HEK293 (cell line): ENCODE measurements around the gene GEMIN7.

ENCODE experiments used
- GFI1B ChIP-seq: fragments of 450-650 bp; formaldehyde crosslinking; IDR thresholded peaks from 2 replicates; pipeline ENCODE4 v1.5.1; 2016; ENCODE audit warnings: missing biosample characterization, missing genetic modification characterization
- GLIS2 ChIP-seq: fragments of 450-650 bp; formaldehyde crosslinking; IDR thresholded peaks from 2 replicates; pipeline ENCODE4 v1.5.1; 2016; ENCODE audit warnings: missing biosample characterization, missing genetic modification characterization
- MEIS1 ChIP-seq: sonication (generic); formaldehyde crosslinking; IDR thresholded peaks from 2 replicates; pipeline ENCODE4 v1.8.1; 2022; ENCODE audit warnings: missing genetic modification reagents, mild to moderate bottlenecking, borderline replicate concordance
- MZF1 ChIP-seq: fragments of 450-650 bp; formaldehyde crosslinking; IDR thresholded peaks from 2 replicates; pipeline ENCODE4 v1.5.1; 2017; ENCODE audit warnings: missing biosample characterization, missing genetic modification characterization, borderline replicate concordance
- SP3 ChIP-seq: fragments of 450-650 bp; formaldehyde crosslinking; IDR thresholded peaks from 2 replicates; pipeline ENCODE4 v1.5.1; 2016; ENCODE audit warnings: missing biosample characterization, missing genetic modification characterization
- TRIM28 ChIP-seq: IDR thresholded peaks from 2 replicates; pipeline ENCODE4 v1.6.1; 2011; ENCODE audit warnings: low read length, control low read depth, borderline replicate concordance
- ZFP3 ChIP-seq: fragments of 450-650 bp; formaldehyde crosslinking; IDR thresholded peaks from 2 replicates; pipeline ENCODE4 v1.5.1; 2016; ENCODE audit warnings: low read depth, missing biosample characterization, missing genetic modification characterization
- ZFP69B ChIP-seq: fragments of 450-650 bp; formaldehyde crosslinking; IDR thresholded peaks from 2 replicates; pipeline ENCODE4 v1.5.1; 2016; ENCODE audit warnings: missing biosample characterization, missing genetic modification characterization
- ZIC2 ChIP-seq: fragments of 450-650 bp; formaldehyde crosslinking; IDR thresholded peaks from 2 replicates; pipeline ENCODE4 v1.5.1; 2016; ENCODE audit warnings: missing biosample characterization, missing genetic modification characterization
- ZNF16 ChIP-seq: fragments of 450-650 bp; formaldehyde crosslinking; IDR thresholded peaks from 2 replicates; pipeline ENCODE4 v1.5.1; 2016; ENCODE audit warnings: low read depth, missing biosample characterization, missing genetic modification characterization
- ZNF19 ChIP-seq: fragments of 450-650 bp; formaldehyde crosslinking; IDR thresholded peaks from 2 replicates; pipeline ENCODE4; 2016; ENCODE audit warnings: missing biosample characterization, missing genetic modification characterization, low read depth
- ZNF335 ChIP-seq: fragments of 450-650 bp; formaldehyde crosslinking; conservative IDR thresholded peaks from 2 replicates; pipeline ENCODE4 v1.5.1; 2016; ENCODE audit warnings: missing biosample characterization, missing genetic modification characterization
- ZNF354C ChIP-seq: fragments of 450-650 bp; formaldehyde crosslinking; IDR thresholded peaks from 2 replicates; pipeline ENCODE4 v1.5.1; 2016; ENCODE audit warnings: missing biosample characterization, missing genetic modification characterization, low read depth, borderline replicate concordance
- ZNF585B ChIP-seq: fragments of 450-650 bp; formaldehyde crosslinking; IDR thresholded peaks from 2 replicates; pipeline ENCODE4 v1.5.1; 2016; ENCODE audit warnings: missing biosample characterization, missing genetic modification characterization
- ZNF596 ChIP-seq: fragments of 450-650 bp; IDR thresholded peaks from 2 replicates; pipeline ENCODE4 v1.5.0; 2018; ENCODE audit warnings: missing biosample characterization, mild to moderate bottlenecking, missing genetic modification characterization, moderate library complexity
- ZNF621 ChIP-seq: fragments of 450-650 bp; formaldehyde crosslinking; IDR thresholded peaks from 2 replicates; pipeline ENCODE4 v1.5.1; 2017; ENCODE audit warnings: missing biosample characterization, missing genetic modification characterization
- ZNF629 ChIP-seq: fragments of 450-650 bp; formaldehyde crosslinking; IDR thresholded peaks from 2 replicates; pipeline ENCODE4 v1.5.1; 2017; ENCODE audit warnings: missing biosample characterization, missing genetic modification characterization
- ZNF654 ChIP-seq: fragments of 450-650 bp; formaldehyde crosslinking; IDR thresholded peaks from 2 replicates; pipeline ENCODE4 v1.5.1; 2016; ENCODE audit warnings: low read depth, missing biosample characterization, missing genetic modification characterization
- ZNF658 ChIP-seq: fragments of 450-650 bp; formaldehyde crosslinking; IDR thresholded peaks from 2 replicates; pipeline ENCODE4; 2016; ENCODE audit warnings: missing biosample characterization, missing genetic modification characterization
- ZNF670 ChIP-seq: fragments of 450-650 bp; formaldehyde crosslinking; IDR thresholded peaks from 2 replicates; pipeline ENCODE4 v1.5.1; 2016; ENCODE audit warnings: missing biosample characterization, missing genetic modification characterization, low read depth
- ZNF785 ChIP-seq: fragments of 450-650 bp; formaldehyde crosslinking; IDR thresholded peaks from 2 replicates; pipeline ENCODE4 v1.5.1; 2016; ENCODE audit warnings: missing biosample characterization, missing genetic modification characterization
- ZSCAN30 ChIP-seq: fragments of 450-650 bp; IDR thresholded peaks from 2 replicates; pipeline ENCODE4 v1.5.1; 2018; ENCODE audit warnings: missing biosample characterization, mild to moderate bottlenecking, missing genetic modification characterization, moderate library complexity
- ZXDB ChIP-seq: fragments of 450-650 bp; formaldehyde crosslinking; IDR thresholded peaks from 2 replicates; pipeline ENCODE4 v1.5.1; 2016; ENCODE audit warnings: missing biosample characterization, missing genetic modification characterization
- TF ChIP-seq, protein P1 (sequence below): fragments of 450-650 bp; IDR thresholded peaks from 2 replicates; pipeline ENCODE4 v1.5.1; 2018; ENCODE audit warnings: missing biosample characterization, missing genetic modification characterization
- TF ChIP-seq, protein P2 (sequence below): fragments of 450-650 bp; formaldehyde crosslinking; IDR thresholded peaks from 2 replicates; pipeline ENCODE4 v1.5.1; 2016; ENCODE audit warnings: missing biosample characterization, missing genetic modification characterization
- TF ChIP-seq, protein P3 (sequence below): fragments of 450-650 bp; formaldehyde crosslinking; IDR thresholded peaks from 2 replicates; pipeline ENCODE4 v1.5.1; 2016; ENCODE audit warnings: missing biosample characterization, missing genetic modification characterization
- TF ChIP-seq, protein P4 (sequence below): fragments of 450-650 bp; formaldehyde crosslinking; IDR thresholded peaks from 2 replicates; pipeline ENCODE4 v1.5.1; 2016; ENCODE audit warnings: missing biosample characterization, missing genetic modification characterization
- TF ChIP-seq, protein P5 (sequence below): fragments of 450-650 bp; formaldehyde crosslinking; IDR thresholded peaks from 2 replicates; pipeline ENCODE4 v1.5.1; 2016; ENCODE audit warnings: missing biosample characterization, missing genetic modification characterization
- TF ChIP-seq, protein P6 (sequence below): fragments of 450-650 bp; formaldehyde crosslinking; IDR thresholded peaks from 2 replicates; pipeline ENCODE4 v1.5.1; 2017; ENCODE audit warnings: missing biosample characterization, missing genetic modification characterization

The GEMIN7 gene

DNA sequence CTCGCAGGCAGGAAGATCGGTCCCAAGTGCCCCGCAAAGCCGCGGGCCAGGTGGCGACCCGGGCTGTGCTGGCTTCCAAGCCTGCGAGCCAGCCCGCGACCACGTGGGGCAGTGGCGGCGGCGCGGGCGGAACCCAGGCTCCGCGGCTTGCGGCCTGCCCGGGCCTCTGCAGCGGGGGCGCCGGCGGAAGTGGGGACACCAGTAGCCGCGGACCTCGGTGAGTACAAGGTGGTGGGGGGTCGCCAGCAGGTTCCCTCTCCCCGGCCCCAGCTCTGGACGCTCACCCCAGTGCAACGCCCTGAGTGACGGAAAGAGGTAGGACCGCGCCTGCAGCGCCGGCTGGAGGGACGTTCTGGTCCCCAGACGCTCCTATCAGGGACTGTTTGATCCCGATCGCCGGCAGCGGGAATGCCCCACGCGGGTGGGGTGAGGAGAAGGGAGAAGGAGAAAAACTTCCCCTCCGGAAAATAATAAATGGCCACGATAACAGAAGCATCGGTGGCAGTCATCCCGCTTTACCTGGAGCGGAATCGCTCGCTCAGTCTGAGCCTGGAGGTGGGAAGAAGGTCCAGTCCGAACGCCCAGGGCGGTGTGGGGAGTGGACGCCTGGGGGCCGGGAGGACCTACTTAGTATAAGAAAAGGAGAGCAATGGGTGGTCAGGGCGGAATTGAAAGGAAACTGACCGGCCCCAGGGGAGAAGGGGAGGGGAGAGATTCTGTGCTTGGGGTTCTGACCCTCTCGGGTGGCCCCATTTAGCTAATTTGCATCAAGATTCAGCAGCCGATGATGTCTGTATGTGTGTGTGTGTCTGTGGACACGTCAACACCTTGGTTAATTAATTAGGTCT lies at the start of gene GEMIN7 (continued):
- TF ChIP-seq, protein P1, sequence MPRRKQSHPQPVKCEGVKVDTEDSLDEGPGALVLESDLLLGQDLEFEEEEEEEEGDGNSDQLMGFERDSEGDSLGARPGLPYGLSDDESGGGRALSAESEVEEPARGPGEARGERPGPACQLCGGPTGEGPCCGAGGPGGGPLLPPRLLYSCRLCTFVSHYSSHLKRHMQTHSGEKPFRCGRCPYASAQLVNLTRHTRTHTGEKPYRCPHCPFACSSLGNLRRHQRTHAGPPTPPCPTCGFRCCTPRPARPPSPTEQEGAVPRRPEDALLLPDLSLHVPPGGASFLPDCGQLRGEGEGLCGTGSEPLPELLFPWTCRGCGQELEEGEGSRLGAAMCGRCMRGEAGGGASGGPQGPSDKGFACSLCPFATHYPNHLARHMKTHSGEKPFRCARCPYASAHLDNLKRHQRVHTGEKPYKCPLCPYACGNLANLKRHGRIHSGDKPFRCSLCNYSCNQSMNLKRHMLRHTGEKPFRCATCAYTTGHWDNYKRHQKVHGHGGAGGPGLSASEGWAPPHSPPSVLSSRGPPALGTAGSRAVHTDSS (tag by site-specific recombination), result peak; percentile 59; the same call in 1 of the 2 replicates
- TF ChIP-seq ZNF596 (tag by site-specific recombination), result peak; percentile 72
- TF ChIP-seq ZXDB (tag by site-specific recombination), result peak; percentile 81
- TF ChIP-seq ZNF354C (tag by site-specific recombination), result no peak
- TF ChIP-seq, protein P2, sequence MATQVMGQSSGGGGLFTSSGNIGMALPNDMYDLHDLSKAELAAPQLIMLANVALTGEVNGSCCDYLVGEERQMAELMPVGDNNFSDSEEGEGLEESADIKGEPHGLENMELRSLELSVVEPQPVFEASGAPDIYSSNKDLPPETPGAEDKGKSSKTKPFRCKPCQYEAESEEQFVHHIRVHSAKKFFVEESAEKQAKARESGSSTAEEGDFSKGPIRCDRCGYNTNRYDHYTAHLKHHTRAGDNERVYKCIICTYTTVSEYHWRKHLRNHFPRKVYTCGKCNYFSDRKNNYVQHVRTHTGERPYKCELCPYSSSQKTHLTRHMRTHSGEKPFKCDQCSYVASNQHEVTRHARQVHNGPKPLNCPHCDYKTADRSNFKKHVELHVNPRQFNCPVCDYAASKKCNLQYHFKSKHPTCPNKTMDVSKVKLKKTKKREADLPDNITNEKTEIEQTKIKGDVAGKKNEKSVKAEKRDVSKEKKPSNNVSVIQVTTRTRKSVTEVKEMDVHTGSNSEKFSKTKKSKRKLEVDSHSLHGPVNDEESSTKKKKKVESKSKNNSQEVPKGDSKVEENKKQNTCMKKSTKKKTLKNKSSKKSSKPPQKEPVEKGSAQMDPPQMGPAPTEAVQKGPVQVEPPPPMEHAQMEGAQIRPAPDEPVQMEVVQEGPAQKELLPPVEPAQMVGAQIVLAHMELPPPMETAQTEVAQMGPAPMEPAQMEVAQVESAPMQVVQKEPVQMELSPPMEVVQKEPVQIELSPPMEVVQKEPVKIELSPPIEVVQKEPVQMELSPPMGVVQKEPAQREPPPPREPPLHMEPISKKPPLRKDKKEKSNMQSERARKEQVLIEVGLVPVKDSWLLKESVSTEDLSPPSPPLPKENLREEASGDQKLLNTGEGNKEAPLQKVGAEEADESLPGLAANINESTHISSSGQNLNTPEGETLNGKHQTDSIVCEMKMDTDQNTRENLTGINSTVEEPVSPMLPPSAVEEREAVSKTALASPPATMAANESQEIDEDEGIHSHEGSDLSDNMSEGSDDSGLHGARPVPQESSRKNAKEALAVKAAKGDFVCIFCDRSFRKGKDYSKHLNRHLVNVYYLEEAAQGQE, result no peak; the same call in 1 of the 2 replicates
- TF ChIP-seq ZSCAN30 (tag by site-specific recombination), result peak; percentile 99
- TF ChIP-seq ZIC2 (tag by site-specific recombination), result no peak
- TF ChIP-seq MZF1, result no peak
- 0 out of 2 replicates have a peak, but pooled peaks have one; percentile 30 for TF ChIP-seq SP3 (tag by site-specific recombination)
- TF ChIP-seq GLIS2, result peak; percentile 85
- TF ChIP-seq ZFP69B (tag by site-specific recombination), result peak; percentile 59
- TF ChIP-seq, protein P3, sequence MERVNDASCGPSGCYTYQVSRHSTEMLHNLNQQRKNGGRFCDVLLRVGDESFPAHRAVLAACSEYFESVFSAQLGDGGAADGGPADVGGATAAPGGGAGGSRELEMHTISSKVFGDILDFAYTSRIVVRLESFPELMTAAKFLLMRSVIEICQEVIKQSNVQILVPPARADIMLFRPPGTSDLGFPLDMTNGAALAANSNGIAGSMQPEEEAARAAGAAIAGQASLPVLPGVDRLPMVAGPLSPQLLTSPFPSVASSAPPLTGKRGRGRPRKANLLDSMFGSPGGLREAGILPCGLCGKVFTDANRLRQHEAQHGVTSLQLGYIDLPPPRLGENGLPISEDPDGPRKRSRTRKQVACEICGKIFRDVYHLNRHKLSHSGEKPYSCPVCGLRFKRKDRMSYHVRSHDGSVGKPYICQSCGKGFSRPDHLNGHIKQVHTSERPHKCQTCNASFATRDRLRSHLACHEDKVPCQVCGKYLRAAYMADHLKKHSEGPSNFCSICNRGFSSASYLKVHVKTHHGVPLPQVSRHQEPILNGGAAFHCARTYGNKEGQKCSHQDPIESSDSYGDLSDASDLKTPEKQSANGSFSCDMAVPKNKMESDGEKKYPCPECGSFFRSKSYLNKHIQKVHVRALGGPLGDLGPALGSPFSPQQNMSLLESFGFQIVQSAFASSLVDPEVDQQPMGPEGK (tag by site-specific recombination), result peak; percentile 84
- TF ChIP-seq, protein P4, sequence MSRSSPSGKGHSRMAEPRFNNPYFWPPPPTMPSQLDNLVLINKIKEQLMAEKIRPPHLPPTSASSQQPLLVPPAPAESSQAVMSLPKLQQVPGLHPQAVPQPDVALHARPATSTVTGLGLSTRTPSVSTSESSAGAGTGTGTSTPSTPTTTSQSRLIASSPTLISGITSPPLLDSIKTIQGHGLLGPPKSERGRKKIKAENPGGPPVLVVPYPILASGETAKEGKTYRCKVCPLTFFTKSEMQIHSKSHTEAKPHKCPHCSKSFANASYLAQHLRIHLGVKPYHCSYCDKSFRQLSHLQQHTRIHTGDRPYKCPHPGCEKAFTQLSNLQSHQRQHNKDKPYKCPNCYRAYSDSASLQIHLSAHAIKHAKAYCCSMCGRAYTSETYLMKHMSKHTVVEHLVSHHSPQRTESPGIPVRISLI (tag by site-specific recombination), result no peak
- TF ChIP-seq, protein P5, sequence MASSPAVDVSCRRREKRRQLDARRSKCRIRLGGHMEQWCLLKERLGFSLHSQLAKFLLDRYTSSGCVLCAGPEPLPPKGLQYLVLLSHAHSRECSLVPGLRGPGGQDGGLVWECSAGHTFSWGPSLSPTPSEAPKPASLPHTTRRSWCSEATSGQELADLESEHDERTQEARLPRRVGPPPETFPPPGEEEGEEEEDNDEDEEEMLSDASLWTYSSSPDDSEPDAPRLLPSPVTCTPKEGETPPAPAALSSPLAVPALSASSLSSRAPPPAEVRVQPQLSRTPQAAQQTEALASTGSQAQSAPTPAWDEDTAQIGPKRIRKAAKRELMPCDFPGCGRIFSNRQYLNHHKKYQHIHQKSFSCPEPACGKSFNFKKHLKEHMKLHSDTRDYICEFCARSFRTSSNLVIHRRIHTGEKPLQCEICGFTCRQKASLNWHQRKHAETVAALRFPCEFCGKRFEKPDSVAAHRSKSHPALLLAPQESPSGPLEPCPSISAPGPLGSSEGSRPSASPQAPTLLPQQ, result peak; percentile 92
- TF ChIP-seq ZNF654 (tag by site-specific recombination), result no peak
- TF ChIP-seq TRIM28, result no peak
- TF ChIP-seq ZNF585B (tag by site-specific recombination), result no peak
- TF ChIP-seq ZNF621, result no peak
- no peak for TF ChIP-seq ZNF670 (tag by site-specific recombination)
- no peak for TF ChIP-seq MEIS1 (CRISPR knock-in tag)
- TF ChIP-seq ZNF629 (tag by site-specific recombination), result peak; percentile 15; the same call in 1 of the 2 replicates
- TF ChIP-seq ZFP3 (tag by site-specific recombination), result no peak
- TF ChIP-seq ZNF658 (tag by site-specific recombination), result no peak
- peak; percentile 73 for TF ChIP-seq ZNF335 (tag by site-specific recombination)
- no peak for TF ChIP-seq ZNF16
- no peak for TF ChIP-seq GFI1B
- no peak for TF ChIP-seq ZNF785
- TF ChIP-seq, protein P6, sequence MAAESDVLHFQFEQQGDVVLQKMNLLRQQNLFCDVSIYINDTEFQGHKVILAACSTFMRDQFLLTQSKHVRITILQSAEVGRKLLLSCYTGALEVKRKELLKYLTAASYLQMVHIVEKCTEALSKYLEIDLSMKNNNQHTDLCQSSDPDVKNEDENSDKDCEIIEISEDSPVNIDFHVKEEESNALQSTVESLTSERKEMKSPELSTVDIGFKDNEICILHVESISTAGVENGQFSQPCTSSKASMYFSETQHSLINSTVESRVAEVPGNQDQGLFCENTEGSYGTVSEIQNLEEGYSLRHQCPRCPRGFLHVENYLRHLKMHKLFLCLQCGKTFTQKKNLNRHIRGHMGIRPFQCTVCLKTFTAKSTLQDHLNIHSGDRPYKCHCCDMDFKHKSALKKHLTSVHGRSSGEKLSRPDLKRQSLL (tag by site-specific recombination), result peak; percentile 66; the same call in 1 of the 2 replicates
- no peak for TF ChIP-seq ZNF19
